HepG2 (cell line): ENCODE measurements around the gene VKORC1. TPM values are rescaled to one million over a fixed set of nuclear protein-coding genes. Genes with fewer than 3 reads are reported as not detected.

Source experiments
- ARNTL ChIP-seq: sonication (generic); formaldehyde crosslinking; IDR thresholded peaks from 2 replicates; pipeline ENCODE4 v1.4.0; 2020; ENCODE audit warnings: mild to moderate bottlenecking, missing genetic modification reagents
- BCLAF1 ChIP-seq: fragments of 450-650 bp; IDR thresholded peaks from 2 replicates; pipeline ENCODE4 v1.6.1; 2017; ENCODE audit warnings: mild to moderate bottlenecking
- BRCA1 ChIP-seq: sonication (generic); formaldehyde crosslinking; IDR thresholded peaks from 2 replicates; pipeline ENCODE4 v1.4.0; 2020; ENCODE audit warnings: missing genetic modification reagents
- BRF2 ChIP-seq: sonication (generic); formaldehyde crosslinking; IDR thresholded peaks from 2 replicates; pipeline ENCODE4 v1.8.1; 2022; ENCODE audit warnings: mild to moderate bottlenecking, missing genetic modification reagents
- ELF3 ChIP-seq: IDR thresholded peaks from 2 replicates; pipeline ENCODE4 v1.6.1; 2016; ENCODE audit warnings: missing genetic modification reagents, missing compliant biosample characterization
- FOXP1 ChIP-seq, 2 experiments: fragments of 450-650 bp in 1 of 2; IDR thresholded peaks; 2 replicates each; pipeline ENCODE4 v1.6.1; 2017 to 2018; ENCODE audit warnings: antibody characterized with exemption in 1 of 2
- GLI4 ChIP-seq: sonication (generic); formaldehyde crosslinking; IDR thresholded peaks from 2 replicates; pipeline ENCODE4 v1.5.1; 2020; ENCODE audit warnings: missing genetic modification reagents, mild to moderate bottlenecking, moderate library complexity, borderline replicate concordance
- HOXA7 ChIP-seq: sonication (generic); formaldehyde crosslinking; IDR thresholded peaks from 2 replicates; pipeline ENCODE4 v1.8.1; 2022; ENCODE audit warnings: mild to moderate bottlenecking, missing genetic modification reagents, moderate library complexity
- IRF1 ChIP-seq: sonication (generic); formaldehyde crosslinking; IDR thresholded peaks from 2 replicates; pipeline ENCODE4 v1.4.0; 2020; ENCODE audit warnings: low read depth, mild to moderate bottlenecking, missing genetic modification reagents
- MED13 ChIP-seq: sonication (generic); formaldehyde crosslinking; IDR thresholded peaks from 2 replicates; pipeline ENCODE4 v1.5.0; 2020; ENCODE audit warnings: missing genetic modification reagents
- MIER3 ChIP-seq: IDR thresholded peaks from 2 replicates; pipeline ENCODE4 v1.6.1; 2016; ENCODE audit warnings: missing compliant biosample characterization, borderline replicate concordance
- MIXL1 ChIP-seq: IDR thresholded peaks from 2 replicates; pipeline ENCODE4 v1.6.1; 2016
- MLX ChIP-seq: IDR thresholded peaks from 2 replicates; pipeline ENCODE4 v1.6.1; 2016
- MTA3 ChIP-seq: sonication (generic); formaldehyde crosslinking; IDR thresholded peaks from 2 replicates; pipeline ENCODE4 v1.4.0; 2020; ENCODE audit warnings: missing genetic modification reagents
- MXI1 ChIP-seq: IDR thresholded peaks from 3 replicates; pipeline ENCODE4 v1.6.1; 2012; ENCODE audit warnings: low read depth, low read length, inconsistent platforms, borderline replicate concordance
- REXO4 ChIP-seq: sonication (generic); formaldehyde crosslinking; IDR thresholded peaks from 2 replicates; pipeline ENCODE4 v1.8.0; 2022; ENCODE audit warnings: missing genetic modification reagents, mild to moderate bottlenecking, borderline replicate concordance
- SAFB2 ChIP-seq: sonication (generic); formaldehyde crosslinking; IDR thresholded peaks from 2 replicates; pipeline ENCODE4 v1.5.1; 2020; ENCODE audit warnings: missing genetic modification reagents, low read depth, mild to moderate bottlenecking, borderline replicate concordance
- ZBTB44 ChIP-seq: sonication (generic); formaldehyde crosslinking; IDR thresholded peaks from 2 replicates; pipeline ENCODE4 v1.4.0; 2020; ENCODE audit warnings: missing genetic modification reagents
- ZNF329 ChIP-seq: sonication (generic); formaldehyde crosslinking; IDR thresholded peaks from 2 replicates; pipeline ENCODE4 v1.9.0; 2021; ENCODE audit warnings: low read depth, mild to moderate bottlenecking, missing genetic modification reagents
- ZNF607 ChIP-seq: sonication (generic); formaldehyde crosslinking; IDR thresholded peaks from 2 replicates; pipeline ENCODE4 v1.5.1; 2020; ENCODE audit warnings: missing genetic modification reagents, mild to moderate bottlenecking, borderline replicate concordance
- ZNF790 ChIP-seq: sonication (generic); formaldehyde crosslinking; IDR thresholded peaks from 2 replicates; pipeline ENCODE4 v1.8.0; 2022; ENCODE audit warnings: missing genetic modification reagents, mild to moderate bottlenecking, borderline replicate concordance
- ZNF883 ChIP-seq: sonication (generic); formaldehyde crosslinking; IDR thresholded peaks from 2 replicates; pipeline ENCODE4 v1.5.1; 2020; ENCODE audit warnings: mild to moderate bottlenecking, missing genetic modification reagents; ENCODE audit errors: not compliant biosample characterization
- ZSCAN12 ChIP-seq: sonication (generic); formaldehyde crosslinking; IDR thresholded peaks from 2 replicates; pipeline ENCODE4 v1.9.0; 2021; ENCODE audit warnings: mild to moderate bottlenecking, missing genetic modification reagents
- polyA plus RNA-seq, 8 experiments: library from polyadenylated mRNA; depleted of rRNA in 3 of 8; stranded (reverse) in 7 of 8; unstranded in 1 of 8; fragments of >200 nt; fragmentation: Illumina TruSeq in 4 of 8; extraction: Trizol in 4 of 8; gene quantifications; 2 replicates each; pipeline versions ENCODE4 v1.2.1 to v1.2.3, GENCODE V29; 2011 to 2016; ENCODE audit warnings: low read depth in 4 of 8, missing spikeins in 1 of 8, mixed read lengths in 1 of 8; ENCODE audit not compliant: insufficient read depth in 1 of 8
- total RNA-seq, 5 experiments: library from RNA; depleted of rRNA; stranded (reverse); fragments of >200 nt; fragmentation: Illumina TruSeq; extraction: Trizol; gene quantifications; 2 replicates each; pipeline ENCODE4 v1.2.3, GENCODE V29; 2016; ENCODE audit warnings: low read depth in 1 of 5

VKORC1 gene
- total and polyA plus RNA-seq, 2 of the 13 experiments (the other 11 are each of a cell fraction or from before 2014, with no cell fraction given) = 141 to 615 TPM

- peak; percentile 15; the same call in 1 of the 2 replicates for TF ChIP-seq ZBTB44 (CRISPR knock-in tag)
- peak; percentile 68; the same call in 1 of the 2 replicates for TF ChIP-seq MIER3 (CRISPR knock-in tag)
- no peak for TF ChIP-seq HOXA7
- TF ChIP-seq ZNF883 (CRISPR knock-in tag) = peak; percentile 96
- TF ChIP-seq BCLAF1 = no peak
- peak; percentile 84 for TF ChIP-seq MIXL1
- 0 out of 2 replicates have a peak, but pooled peaks have one; percentile 22 for TF ChIP-seq BRCA1
- TF ChIP-seq REXO4 = no peak
- peak; percentile 80; the same call in 1 of the 3 replicates for TF ChIP-seq MXI1
- TF ChIP-seq ZNF790 (CRISPR knock-in tag) = no peak
- no peak for TF ChIP-seq ZSCAN12 (CRISPR knock-in tag)
- no peak for TF ChIP-seq ZNF329 (CRISPR knock-in tag)
- TF ChIP-seq ARNTL (CRISPR knock-in tag) = no peak; the same call in 1 of the 2 replicates
- TF ChIP-seq ZNF607 (CRISPR knock-in tag) = peak; percentile 64; the same call in 1 of the 2 replicates
- TF ChIP-seq SAFB2 (CRISPR knock-in tag) = no peak; the same call in 1 of the 2 replicates
- peak; percentile 58 for TF ChIP-seq MLX (CRISPR knock-in tag)
- TF ChIP-seq FOXP1 (IDR thresholded peaks at IDR 0.05) = peak; percentile 49; the same call in 1 of the 2 replicates
- TF ChIP-seq FOXP1 (CRISPR knock-in tag; IDR thresholded peaks at IDR 0.05) = no peak
- TF ChIP-seq MTA3 (CRISPR knock-in tag) = no peak
- TF ChIP-seq MED13 (CRISPR knock-in tag) = peak; percentile 57; the same call in 1 of the 2 replicates
- TF ChIP-seq GLI4 = peak; percentile 98
- TF ChIP-seq ELF3 (CRISPR knock-in tag) = peak; percentile 98
- TF ChIP-seq BRF2 (CRISPR knock-in tag) = no peak
- TF ChIP-seq IRF1 (CRISPR knock-in tag) = no peak
Measured at GRCh38 chr16:31073970-31074813, 20.4 kb downstream of the VKORC1 start, which contains the start of the genes ZNF646 and ZNF668 (continued).
